GM23338 (cell line): ENCODE measurements around the gene TMEM245.

Source experiments
- CREB1 ChIP-seq: fragments of 250-450 bp; sonication (Bioruptor Pico); IDR thresholded peaks from 2 replicates; pipeline ENCODE4 v1.5.0; 2020; ENCODE audit warnings: low read depth, mild to moderate bottlenecking, moderate library complexity
- CTCF ChIP-seq, 2 experiments: fragments of 200-600 bp in 1 of 2; sonication (generic) in 1 of 2; conservative IDR thresholded peaks; 2 replicates each; pipeline versions ENCODE4 v1.5.1 to v1.6.1; 2016 to 2017; ENCODE audit warnings: antibody characterized with exemption in 2 of 2, low read depth in 2 of 2, mild to moderate bottlenecking in 2 of 2, moderate library complexity in 1 of 2
- ETS1 ChIP-seq: IDR thresholded peaks from 2 replicates; pipeline ENCODE4 v1.6.1; 2016; ENCODE audit warnings: antibody characterized with exemption

- TF ChIP-seq CTCF (conservative IDR thresholded peaks at IDR 0.05; ENCODE audit: low read depth in 2 of 2) (no peak), CREB1 (CRISPR knock-in tag) (no peak), ETS1 (no peak)
Measured at GRCh38 chr9:109064963-109065702, 54.6 kb downstream of the TMEM245 start.
